ENCODE measurements around the gene TMEM184C. TPM values are rescaled to one million over a fixed set of nuclear protein-coding genes. Genes with fewer than 3 reads are reported as not detected.

TMEM184C gene
- total and polyA plus RNA-seq, 2 of the 8 experiments (the other 6 are each of a cell fraction or from before 2014, with no cell fraction given) = 11.1 to 42.4 TPM

- Histone ChIP-seq H2BK5ac (ENCODE audit: low read depth, low read length) (no peak overlapping the region), H4K20me1 (replicated peaks in 1 of 2; ENCODE audit: control insufficient read depth in 1 of 2, insufficient read depth in 2 of 2, low read length in 2 of 2) (no peaks in the 10 kb centered on the region), H3K4ac (replicated peaks; ENCODE audit: insufficient read length, low read depth, low read length) (no peak overlapping the region), H3K36me3 (ENCODE audit: control insufficient read depth in 2 of 4, insufficient read depth in 4 of 4, low read length in 3 of 4) (no peaks in the 10 kb centered on the region), H2BK15ac (ENCODE audit: low read length) (no peak overlapping the region), H3K23me2 (ENCODE audit: low read depth, low read length) (no peaks in the 10 kb centered on the region; the same call in 1 of the 2 replicates), H4K8ac (ENCODE audit: extremely low read depth, insufficient read depth, low read length) (no peak overlapping the region), H4K5ac (ENCODE audit: insufficient read length, low read depth, low read length) (no peak overlapping the region), H2AK5ac (ENCODE audit: low read depth, low read length) (no peak overlapping the region), H3K4me2 (ENCODE audit: insufficient read depth in 1 of 2, low read depth in 2 of 2, low read length in 2 of 2) (no peak overlapping the region), H3K14ac (ENCODE audit: insufficient read length) (no peak overlapping the region), H3K79me1 (ENCODE audit: low read depth, low read length) (no peaks in the 10 kb centered on the region), H3K23ac (ENCODE audit: insufficient read length) (no peak overlapping the region), H4K91ac (replicated peaks; ENCODE audit: insufficient read length, low read length) (no peak overlapping the region), H3K27ac (ENCODE audit: low read depth, low read length) (no peak overlapping the region), H3K9me3 (ENCODE audit: insufficient read depth in 2 of 2, low read depth in 1 of 2, low read length in 1 of 2) (peaks cover 3 to 4% of the 10 kb centered on the region in 2 experiments; a peak in 2 of 4 replicates), H2BK20ac (ENCODE audit: low read length) (no peak overlapping the region), H3K9ac (replicated peaks in 1 of 4; ENCODE audit: extremely low read depth in 1 of 4, low read depth in 3 of 4, low read length in 3 of 4) (no peak overlapping the region), H2AFZ (ENCODE audit: low read length) (no peak overlapping the region), H3K18ac (ENCODE audit: extremely low read depth, low read length) (no peak overlapping the region), H3K4me3 (ENCODE audit: extremely low read depth in 1 of 4, insufficient read depth in 2 of 4, low read depth in 3 of 4, low read length in 4 of 4) (no peak overlapping the region), H2BK120ac (replicated peaks; ENCODE audit: low read depth, low read length) (no peak overlapping the region), H3K56ac (replicated peaks; ENCODE audit: insufficient read length, low read depth, low read length) (no peak overlapping the region), H3K79me2 (ENCODE audit: control insufficient read depth in 1 of 2, insufficient read depth in 2 of 2, low read length in 2 of 2) (no peaks in the 10 kb centered on the region), H3K27me3 (replicated peaks in 1 of 4; ENCODE audit: control insufficient read depth in 3 of 4, extremely low read depth in 1 of 4, insufficient read depth in 3 of 4, low read length in 3 of 4) (no peaks in the 10 kb centered on the region), H3K4me1 (replicated peaks in 1 of 4; ENCODE audit: control insufficient read depth in 3 of 4, insufficient read depth in 4 of 4, low read length in 3 of 4) (no peaks in the 10 kb centered on the region; a peak in 1 of 7 replicates), H2BK12ac (ENCODE audit: low read depth, low read length) (no peak overlapping the region)
- DNase-seq (ENCODE audit: low read depth in 1 of 2, low spot score in 2 of 2) = no peak
- FAIRE-seq = no peak
- ChIA-PET POLR2A (ENCODE audit: partially characterized antibody) (no interaction called here), CTCF (ENCODE audit: partially characterized antibody) (interaction anchor here (0.7 to 3.4 kb wide), 8 partner anchors 8 to 485 kb away, joined by 3 to 22 read pairs (median 4); no protein-coding TSS in a partner anchor)
- peak; percentile 57; the same call in 1 of the 2 replicates for TF ChIP-seq SRF (IDR thresholded peaks at IDR 0.05; ENCODE audit: low read depth, low read length)
Measured at GRCh38 chr4:147582386-147583060, 34.7 kb upstream of the TMEM184C start.

All from H1 (cell line).